Type B pancreatic cell (in vitro differentiated cells): Measurements from ENCODE around the gene POFUT2. TPM values are rescaled to one million over a fixed set of nuclear protein-coding genes. Genes with fewer than 3 reads are reported as not detected.
"Not testable (repeated sequence)": the region's sequence is repeated elsewhere in the genome, so short reads cannot be mapped to it uniquely, and the experiment has no call there.

ENCODE experiments used
- DNase-seq: peaks from one replicate; pipeline ENCODE4 v3.0.0; 2021; ENCODE audit warnings: mixed read lengths; ENCODE audit not compliant: unreplicated experiment; ENCODE audit errors: extremely low spot score
- H3K27ac Mint-ChIP-seq: 2 replicates; pipeline ENCODE4 v1.8.0; 2021; ENCODE audit warnings: mild to moderate bottlenecking, mixed read lengths
- H3K27me3 Mint-ChIP-seq: 2 replicates; pipeline ENCODE4 v1.8.0; 2021; ENCODE audit warnings: mixed read lengths
- H3K36me3 Mint-ChIP-seq: 2 replicates; pipeline ENCODE4 v1.8.0; 2021; ENCODE audit warnings: mixed read lengths
- H3K4me1 Mint-ChIP-seq: one replicate; pipeline ENCODE4 v1.8.0; 2021; ENCODE audit warnings: mixed read lengths; ENCODE audit not compliant: unreplicated experiment
- H3K4me3 Mint-ChIP-seq: 2 replicates; pipeline ENCODE4 v1.8.0; 2021; ENCODE audit warnings: mild to moderate bottlenecking, mixed read lengths
- H3K9me3 Mint-ChIP-seq: 2 replicates; pipeline ENCODE4 v1.8.0; 2021; ENCODE audit warnings: mixed read lengths
- total RNA-seq: library from RNA; stranded (reverse); gene quantifications from 2 replicates; pipeline ENCODE4 v1.2.1, GENCODE V29; 2021; ENCODE audit warnings: low replicate concordance
- TF ChIP-seq, protein P1 (sequence below): fragments of 200-600 bp; sonication (generic); conservative IDR thresholded peaks from 2 replicates; pipeline ENCODE4 v1.5.0; 2021; ENCODE audit warnings: antibody characterized with exemption, mild to moderate bottlenecking

Gene POFUT2
- total RNA-seq, 1 donor from 2014 or later: 52.8 TPM

GRCh38 chr21:45309987-45310381 is 22.3 kb upstream of the POFUT2 start:
- H3K4me3 Mint-ChIP-seq: no peak overlapping the region

GRCh38 chr21:45309069-45309986 is 21.6 kb upstream of the POFUT2 start:
- Mint-ChIP-seq H3K36me3 (peaks cover 3% of the 10 kb centered on the region), H3K9me3 (no peaks in the 10 kb centered on the region), H3K4me3 (no peak overlapping the region), H3K4me1 (peaks cover 31% of the 10 kb centered on the region), H3K27me3 (no peaks in the 10 kb centered on the region), H3K27ac (no peak overlapping the region)
- DNase-seq: no peak
- TF ChIP-seq, protein P1, sequence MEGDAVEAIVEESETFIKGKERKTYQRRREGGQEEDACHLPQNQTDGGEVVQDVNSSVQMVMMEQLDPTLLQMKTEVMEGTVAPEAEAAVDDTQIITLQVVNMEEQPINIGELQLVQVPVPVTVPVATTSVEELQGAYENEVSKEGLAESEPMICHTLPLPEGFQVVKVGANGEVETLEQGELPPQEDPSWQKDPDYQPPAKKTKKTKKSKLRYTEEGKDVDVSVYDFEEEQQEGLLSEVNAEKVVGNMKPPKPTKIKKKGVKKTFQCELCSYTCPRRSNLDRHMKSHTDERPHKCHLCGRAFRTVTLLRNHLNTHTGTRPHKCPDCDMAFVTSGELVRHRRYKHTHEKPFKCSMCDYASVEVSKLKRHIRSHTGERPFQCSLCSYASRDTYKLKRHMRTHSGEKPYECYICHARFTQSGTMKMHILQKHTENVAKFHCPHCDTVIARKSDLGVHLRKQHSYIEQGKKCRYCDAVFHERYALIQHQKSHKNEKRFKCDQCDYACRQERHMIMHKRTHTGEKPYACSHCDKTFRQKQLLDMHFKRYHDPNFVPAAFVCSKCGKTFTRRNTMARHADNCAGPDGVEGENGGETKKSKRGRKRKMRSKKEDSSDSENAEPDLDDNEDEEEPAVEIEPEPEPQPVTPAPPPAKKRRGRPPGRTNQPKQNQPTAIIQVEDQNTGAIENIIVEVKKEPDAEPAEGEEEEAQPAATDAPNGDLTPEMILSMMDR: peak; percentile 76

More at GRCh38 chr21:45309987-45310381, 22.3 kb upstream of the POFUT2 start:
- H3K27ac Mint-ChIP-seq: no peak overlapping the region
- H3K4me1 Mint-ChIP-seq: peaks cover 31% of the 10 kb centered on the region
- peaks cover 4% of the 10 kb centered on the region for H3K36me3 Mint-ChIP-seq
- TF ChIP-seq, protein P1: no peak
- H3K9me3 Mint-ChIP-seq: no peaks in the 10 kb centered on the region
- no peak for DNase-seq
- H3K27me3 Mint-ChIP-seq: no peaks in the 10 kb centered on the region

DNA sequence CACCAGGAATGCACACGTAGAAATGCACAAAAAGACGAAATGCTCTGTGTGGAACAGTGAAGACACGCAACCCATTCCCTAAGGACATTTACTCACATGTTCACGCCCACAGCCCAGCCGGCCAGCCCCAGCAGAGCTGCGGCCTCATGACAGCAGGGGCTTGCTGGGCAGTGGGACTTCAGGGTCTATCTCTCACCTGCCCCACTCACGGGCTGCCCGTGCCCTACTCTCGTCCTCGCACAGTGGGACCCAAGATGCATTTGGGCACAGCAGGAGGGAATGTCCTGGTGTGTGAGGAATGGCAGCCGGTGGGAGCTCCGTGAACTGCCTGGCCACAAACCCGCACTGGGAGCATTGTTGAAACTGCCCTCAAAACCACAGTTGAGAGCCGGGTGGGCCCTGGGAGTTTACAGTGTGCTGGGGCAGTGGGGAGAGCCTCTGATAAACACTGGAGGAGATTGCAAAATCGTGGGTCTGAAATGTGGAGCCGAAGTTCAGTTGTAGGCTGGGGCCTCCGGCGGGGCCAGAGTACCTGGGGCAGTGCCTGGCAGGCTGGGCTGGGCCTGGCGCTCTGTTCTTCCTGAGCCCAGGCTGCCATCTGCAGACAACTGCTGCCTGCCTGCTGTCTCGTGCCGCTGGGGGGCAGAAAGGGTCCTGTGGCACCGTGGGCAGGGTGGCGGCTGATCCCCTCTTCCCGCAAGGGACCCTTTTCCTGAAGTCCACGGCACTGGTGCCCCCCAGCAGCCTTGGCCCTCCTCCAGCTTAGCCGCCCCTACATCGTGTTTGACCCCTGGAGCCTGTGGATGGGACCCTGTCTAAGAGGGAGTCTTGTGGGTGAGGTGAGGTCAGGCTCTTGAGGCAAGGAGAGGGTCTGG is 20.7 kb upstream of the POFUT2 start:
- Mint-ChIP-seq H3K9me3 (no peaks in the 10 kb centered on the region), H3K27ac (no peak overlapping the region), H3K4me1 (peaks cover 31% of the 10 kb centered on the region), H3K36me3 (no peaks in the 10 kb centered on the region), H3K27me3 (no peaks in the 10 kb centered on the region), H3K4me3 (no peak overlapping the region)
- TF ChIP-seq, protein P1: no peak
- DNase-seq: no peak

DNA sequence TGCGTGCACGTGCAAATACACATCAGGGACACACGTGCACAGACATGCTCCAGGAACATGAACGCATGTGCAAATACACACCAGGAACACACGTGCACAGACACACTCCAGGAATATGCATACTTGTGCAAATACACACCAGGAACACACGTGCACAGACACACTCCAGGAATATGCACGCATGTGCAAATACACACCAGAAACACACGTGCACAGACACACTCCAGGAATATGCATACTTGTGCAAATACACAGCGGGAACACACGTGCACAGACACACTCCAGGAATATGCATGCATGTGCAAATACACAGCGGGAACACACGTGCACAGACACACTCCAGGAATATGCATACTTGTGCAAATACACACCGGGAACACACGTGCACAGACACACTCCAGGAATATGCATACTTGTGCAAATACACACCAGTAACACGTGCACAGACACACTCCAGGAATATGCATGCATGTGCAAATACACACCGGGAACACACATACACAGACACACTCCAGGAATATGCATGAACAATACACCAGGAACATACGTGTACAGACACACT is 20.0 kb upstream of the POFUT2 start:
- H3K36me3 Mint-ChIP-seq, H3K4me3 Mint-ChIP-seq, H3K27me3 Mint-ChIP-seq, H3K9me3 Mint-ChIP-seq, H3K27ac Mint-ChIP-seq, DNase-seq: not testable (repeated sequence)
- peaks cover 31% of the 10 kb centered on the region for H3K4me1 Mint-ChIP-seq

GRCh38 chr21:45306832-45307571 is 19.3 kb upstream of the POFUT2 start:
- no peaks in the 10 kb centered on the region for H3K36me3 Mint-ChIP-seq
- H3K27me3 Mint-ChIP-seq: no peaks in the 10 kb centered on the region
- H3K27ac Mint-ChIP-seq: peak overlapping the region; percentile 53
- TF ChIP-seq, protein P1: no peak
- DNase-seq: no peak
- no peaks in the 10 kb centered on the region for H3K9me3 Mint-ChIP-seq
- H3K4me1 Mint-ChIP-seq: peaks cover 31% of the 10 kb centered on the region
- peak overlapping the region; percentile 65 for H3K4me3 Mint-ChIP-seq
